GM03348 (cell line): Measurements from ENCODE around the gene MRGPRX4.

Experiments used
- DNase-seq: peaks from one replicate; pipeline ENCODE4 v3.0.0; 2012; ENCODE audit warnings: low spot score

The MRGPRX4 gene

GRCh38 chr11:18221274-18221876 lies 48.7 kb downstream of the MRGPRX4 start:
- no peak for DNase-seq

GRCh38 chr11:18222814-18223421 lies 50.3 kb downstream of the MRGPRX4 start:
- no peak for DNase-seq
